Kidney glomerular epithelial cell (primary cell): ENCODE data around the gene MTG2.

Experiments used
- DNase-seq: peaks from one replicate; lab custom pipeline; 2025; lab: John Stamatoyannopoulos, UW

MTG2 gene

DNA sequence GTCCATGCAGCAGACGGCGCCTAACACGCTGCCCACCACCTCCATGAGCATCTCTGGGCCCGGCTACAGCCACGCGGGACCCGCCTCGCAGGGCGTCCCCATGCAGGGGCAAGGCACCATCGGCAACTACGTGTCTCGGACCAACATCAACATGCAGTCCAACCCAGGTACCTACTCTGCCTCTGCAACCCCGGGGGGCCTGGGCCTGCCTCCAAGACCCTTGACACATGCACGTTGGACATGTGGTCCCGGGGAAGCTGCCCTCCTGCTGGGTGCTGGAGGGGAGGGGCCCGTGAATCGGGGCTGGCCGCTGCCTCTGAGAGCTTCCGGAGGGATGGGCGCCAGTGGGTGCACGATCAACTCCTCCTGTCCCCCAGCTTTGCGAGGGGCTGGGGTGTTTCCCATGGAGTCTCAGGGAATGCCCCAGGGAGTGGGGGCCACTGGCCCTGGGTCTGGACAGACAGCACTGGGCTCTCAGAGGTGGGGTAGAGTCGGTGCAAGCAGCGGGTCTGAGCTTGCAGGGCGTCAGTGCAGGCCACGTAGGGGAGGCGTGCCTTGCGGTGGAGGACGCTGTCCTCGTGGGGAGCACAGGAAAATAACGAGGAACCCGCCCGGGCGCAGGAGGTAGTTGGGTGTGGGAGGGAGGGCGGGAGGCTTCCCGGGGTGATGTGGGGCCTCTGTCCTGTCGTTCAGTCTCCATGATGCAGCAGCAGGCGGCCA is 19.9 kb upstream of the MTG2 start:
- DNase-seq, result no peak

DNA sequence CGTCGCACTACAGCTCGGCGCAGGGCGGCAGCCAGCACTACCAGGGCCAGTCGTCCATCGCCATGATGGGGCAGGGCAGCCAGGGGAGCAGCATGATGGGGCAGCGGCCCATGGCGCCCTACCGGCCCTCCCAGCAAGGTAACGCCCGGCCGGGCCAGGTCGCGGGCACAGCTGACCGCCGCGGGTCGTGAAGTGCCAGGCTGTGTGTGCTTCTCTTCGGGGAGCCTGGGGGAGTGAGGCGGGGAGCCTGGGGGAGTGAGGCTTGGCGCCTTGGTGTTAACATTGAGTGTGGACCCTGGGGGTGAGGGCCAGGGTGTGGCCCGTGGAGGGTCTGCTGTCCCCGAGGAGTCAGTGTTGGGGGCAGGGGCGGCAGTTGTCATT is 19.4 kb upstream of the MTG2 start:
- DNase-seq, result no peak

DNA sequence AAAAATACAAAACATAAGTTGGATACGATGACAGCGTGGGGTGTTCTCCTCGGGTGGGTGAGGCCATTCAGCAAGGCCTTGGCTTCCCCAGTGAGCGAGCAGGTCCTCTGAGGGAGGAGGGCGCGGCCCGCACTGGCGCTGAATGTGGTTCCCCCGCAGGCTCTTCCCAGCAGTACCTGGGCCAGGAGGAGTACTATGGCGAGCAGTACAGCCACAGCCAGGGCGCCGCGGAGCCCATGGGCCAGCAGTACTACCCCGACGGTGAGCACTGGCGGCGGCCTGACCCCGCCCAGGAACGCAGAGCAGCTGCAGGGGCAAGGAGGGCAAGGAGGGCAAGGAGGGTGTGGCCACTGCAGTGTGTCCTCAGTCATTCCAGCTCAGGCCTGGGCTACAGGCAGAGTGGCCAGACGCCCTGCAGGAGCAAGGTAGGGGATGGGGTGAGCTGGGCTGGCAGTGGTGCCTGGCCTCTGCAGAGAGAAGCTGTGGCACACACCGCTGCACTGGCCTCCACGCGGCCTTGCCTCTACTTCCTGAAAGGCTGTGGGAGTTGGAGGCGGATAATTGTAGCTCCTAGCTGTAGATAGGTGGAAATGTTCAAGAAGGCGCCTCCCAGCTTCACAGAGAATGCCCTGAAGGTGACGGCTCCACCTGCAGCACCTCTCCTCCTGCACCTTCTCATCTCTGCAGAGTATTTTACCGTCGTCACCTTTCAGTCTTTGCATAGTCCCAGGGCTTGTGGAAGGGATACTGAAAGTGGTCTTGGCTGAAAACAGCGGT is 18.7 kb upstream of the MTG2 start:
- no peak for DNase-seq

DNA sequence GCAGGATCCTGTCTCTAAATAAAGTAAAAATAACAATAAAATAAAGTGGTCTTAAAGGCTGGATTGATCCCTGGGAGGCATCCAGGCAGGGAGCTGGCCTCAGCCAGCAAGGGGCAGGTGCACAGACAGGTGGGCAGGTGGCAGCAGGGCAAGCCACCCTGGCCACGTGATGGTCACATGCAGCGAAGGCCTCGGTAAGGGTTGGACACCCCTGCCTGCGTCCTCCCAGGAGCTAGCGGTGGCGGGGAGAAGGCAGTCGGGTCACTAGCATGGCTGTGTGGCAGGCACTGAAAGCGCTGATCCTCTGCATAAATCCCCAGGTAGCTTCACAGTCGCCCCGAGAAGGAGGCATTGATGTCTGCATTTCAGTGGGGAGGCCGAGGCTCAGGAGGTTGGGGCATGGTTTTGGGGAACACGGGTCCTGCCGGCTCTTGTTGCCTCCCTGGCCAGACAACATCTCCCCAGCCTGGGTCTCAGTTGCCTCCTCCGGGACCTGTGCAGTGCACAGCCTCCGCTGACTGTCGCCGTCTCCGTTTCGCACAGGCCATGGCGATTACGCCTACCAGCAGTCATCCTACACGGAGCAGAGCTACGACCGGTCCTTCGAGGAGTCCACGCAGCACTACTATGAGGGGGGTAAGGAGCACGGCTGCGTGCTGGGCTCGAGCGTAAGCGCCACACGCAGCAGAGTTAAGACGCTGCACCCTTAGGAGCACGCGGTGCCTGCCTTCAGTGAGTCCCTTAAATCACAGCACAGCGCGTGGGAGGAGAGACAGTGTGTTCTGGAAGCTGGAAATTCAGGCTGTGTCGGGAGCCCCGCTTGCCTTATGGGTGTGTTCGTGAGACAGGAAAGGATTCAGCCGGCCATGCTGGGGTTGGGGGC is 17.7 kb upstream of the MTG2 start:
- DNase-seq, result no peak

DNA sequence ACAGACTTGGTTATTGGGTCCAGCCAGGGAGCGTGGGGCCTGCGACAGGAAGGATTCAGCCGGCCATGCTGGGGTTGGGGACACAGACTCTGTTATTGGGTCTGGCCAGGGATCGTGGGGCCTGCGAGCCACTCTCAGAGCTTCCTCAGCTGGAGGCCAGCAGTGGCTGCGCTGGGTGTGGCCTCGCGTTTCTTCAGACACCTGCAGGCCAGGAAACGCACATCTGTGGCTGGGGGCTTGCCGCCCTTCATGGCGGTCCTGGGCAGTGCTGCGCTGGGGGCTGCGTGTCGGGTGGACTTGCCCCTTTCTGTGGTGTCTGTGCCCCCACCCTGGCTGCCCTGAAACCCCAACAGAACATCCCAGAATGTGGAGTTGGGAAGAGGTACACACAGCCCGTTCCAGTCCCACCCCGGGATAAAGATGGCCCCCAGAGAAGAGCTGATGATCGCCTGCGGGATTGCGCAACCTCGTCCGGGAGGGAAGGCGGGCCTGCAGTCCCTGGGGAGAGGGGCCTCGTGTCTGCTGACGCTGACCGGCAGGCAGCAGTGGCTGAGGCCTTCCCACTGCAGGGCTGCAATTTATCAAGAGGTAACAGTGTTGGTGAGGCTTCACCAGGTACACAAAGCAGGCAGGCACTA is 16.9 kb upstream of the MTG2 start:
- no peak for DNase-seq

DNA sequence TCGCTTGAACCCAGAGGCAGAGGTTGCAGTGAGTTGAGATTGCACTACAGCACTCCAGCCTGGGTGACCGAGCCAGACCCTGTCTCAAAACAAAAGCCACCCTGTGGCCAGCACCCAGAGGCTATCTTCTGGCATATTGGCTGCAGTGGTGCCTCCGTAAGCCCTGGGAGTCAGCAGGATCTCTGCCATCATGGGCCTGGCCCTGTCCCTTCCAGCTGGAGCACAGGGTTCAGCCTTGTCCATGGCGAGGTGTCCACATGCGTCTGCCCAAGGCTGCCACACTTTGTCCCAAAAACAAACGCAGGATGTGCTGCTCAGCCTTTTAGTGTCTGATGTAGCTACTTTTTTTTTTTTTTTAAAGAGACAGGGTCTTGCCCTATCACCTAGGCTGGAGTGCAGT is 15.4 kb upstream of the MTG2 start:
- no peak for DNase-seq

DNA sequence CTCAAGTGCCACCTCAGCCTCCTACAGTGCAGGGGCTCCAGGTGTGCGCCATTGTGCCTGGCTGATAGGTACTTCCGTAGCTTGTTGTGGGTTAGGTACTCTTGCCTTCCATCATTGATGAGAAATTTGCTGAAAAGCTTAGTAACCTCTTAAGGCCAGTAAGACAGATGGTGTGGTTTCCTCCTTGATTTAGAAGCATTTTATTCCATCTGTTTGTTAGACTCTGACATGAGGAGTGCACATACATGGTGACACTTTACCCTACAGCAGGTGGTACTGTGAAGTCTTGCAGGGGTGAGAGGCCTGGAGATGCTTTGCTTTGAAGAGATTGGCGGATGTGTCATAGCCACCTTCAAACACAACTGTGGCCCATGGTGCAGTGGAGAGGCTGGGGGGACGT is 14.8 kb upstream of the MTG2 start:
- DNase-seq, result no peak

DNA sequence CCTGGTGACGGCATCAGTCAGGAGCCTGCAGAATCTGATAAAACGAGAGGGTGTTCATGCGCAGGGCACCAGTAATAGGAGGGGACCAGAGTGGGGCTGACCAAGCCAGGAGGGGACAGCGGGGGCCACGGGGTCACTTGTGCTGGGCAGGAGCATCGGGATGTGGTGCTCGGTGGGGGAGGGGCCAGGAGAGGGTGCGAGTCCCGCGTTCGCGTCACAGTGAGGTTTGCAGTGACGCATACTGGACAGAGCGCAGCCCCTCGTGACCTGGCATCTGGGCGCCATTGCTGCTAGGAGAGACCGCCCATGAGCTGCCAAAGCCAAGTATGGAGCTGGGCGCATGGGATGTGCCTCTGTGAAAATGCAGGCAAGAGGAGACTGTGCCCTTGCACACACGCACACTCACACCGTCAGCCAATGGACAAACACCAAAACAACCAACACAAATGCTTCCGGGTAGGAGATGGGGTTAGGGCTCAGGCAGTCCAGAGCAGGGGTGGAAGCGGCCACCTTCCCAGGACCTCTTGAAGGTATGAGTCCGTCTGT is 13.9 kb upstream of the MTG2 start:
- no peak for DNase-seq

DNA sequence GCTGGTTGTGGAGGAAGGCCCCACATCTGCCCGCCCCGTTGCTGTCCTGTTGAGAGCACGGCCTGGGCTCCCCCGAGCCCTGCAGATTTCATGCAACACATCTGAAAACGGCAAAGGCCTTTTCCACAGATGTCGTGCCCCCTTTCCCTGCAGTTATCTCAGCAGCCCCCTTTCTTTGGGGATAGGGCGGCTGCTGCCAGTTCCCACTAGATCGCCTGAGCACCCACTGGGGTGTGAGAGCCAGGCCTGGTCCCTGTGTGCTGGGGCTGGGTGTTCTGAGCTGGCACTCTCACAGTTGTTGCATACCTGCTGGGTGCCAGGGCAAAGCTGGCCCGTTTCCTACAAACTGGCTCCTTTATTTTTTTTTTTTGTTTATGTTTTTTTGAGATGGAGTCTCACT is 12.3 kb upstream of the MTG2 start:
- no peak for DNase-seq

DNA sequence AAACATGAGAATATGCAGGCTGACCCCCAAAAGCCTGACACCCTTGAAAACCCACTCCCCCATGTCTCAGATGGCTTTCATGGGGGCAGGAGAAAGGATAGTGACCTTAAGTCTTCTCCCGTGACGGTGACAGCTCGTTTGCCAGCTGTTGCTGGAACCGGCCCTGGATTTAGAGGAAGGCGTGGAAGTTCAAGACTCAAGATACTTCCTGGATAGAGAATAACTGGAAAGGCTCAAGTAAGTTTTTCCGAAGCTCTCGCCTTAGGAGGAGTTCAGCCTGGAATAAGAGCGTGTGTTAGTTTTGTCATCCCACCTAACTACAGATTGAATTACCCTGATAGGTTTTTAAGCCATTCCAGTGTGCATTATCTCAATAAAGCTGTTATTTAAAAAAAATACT is 11.6 kb upstream of the MTG2 start:
- DNase-seq, result no peak

DNA sequence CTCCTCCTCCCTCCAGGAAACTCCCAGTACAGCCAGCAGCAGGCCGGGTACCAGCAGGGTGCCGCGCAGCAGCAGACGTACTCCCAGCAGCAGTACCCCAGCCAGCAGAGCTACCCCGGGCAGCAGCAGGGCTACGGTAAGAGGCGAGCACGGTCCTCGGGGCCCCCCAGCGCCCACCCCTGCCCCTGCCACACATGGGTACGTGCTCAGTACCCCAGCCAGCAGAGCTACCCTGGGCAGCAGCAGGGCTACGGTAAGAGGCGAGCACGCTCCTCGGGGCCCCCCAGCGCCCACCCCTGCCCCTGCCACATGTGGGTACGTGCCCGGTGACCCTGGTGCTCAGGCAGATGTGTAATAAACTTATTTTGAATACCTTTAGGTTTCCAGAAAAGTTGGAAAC is 10.2 kb upstream of the MTG2 start:
- DNase-seq, result no peak

DNA sequence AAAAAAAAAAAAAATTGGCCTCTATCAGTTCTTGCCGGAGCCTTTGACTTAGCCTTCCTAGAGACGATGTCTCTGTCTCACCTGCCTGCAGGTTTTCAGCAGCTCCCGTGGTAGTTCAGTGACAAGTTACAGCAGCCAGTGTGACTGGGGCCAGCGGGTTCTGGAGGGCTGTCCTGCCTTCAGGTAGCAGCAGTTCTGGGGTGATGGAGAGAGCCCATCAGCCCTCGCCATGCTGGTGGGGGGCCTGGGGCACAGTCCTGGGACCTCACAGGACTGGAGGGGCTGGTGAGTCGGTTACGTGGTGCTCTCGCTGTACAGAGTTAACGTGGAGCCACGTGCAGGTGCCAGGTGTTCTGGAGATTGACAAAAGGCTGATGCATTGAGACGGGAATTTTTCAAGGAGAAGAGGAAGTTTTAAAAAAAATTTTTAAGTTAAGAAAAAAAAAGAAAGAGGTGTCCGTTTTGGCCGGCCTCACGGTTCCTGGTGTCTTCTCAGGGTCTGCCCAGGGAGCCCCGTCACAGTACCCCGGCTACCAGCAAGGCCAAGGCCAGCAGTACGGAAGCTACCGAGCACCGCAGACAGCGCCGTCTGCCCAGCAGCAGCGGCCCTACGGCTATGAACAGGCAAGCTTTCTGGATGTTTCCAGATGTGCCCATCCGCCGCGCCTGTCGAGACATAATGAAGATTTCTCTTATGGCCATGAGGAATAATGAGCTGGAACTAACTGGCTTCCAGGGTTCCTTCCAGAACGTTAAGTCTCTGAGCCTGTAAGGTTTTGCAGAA is 8.6 kb upstream of the MTG2 start:
- no peak for DNase-seq

DNA sequence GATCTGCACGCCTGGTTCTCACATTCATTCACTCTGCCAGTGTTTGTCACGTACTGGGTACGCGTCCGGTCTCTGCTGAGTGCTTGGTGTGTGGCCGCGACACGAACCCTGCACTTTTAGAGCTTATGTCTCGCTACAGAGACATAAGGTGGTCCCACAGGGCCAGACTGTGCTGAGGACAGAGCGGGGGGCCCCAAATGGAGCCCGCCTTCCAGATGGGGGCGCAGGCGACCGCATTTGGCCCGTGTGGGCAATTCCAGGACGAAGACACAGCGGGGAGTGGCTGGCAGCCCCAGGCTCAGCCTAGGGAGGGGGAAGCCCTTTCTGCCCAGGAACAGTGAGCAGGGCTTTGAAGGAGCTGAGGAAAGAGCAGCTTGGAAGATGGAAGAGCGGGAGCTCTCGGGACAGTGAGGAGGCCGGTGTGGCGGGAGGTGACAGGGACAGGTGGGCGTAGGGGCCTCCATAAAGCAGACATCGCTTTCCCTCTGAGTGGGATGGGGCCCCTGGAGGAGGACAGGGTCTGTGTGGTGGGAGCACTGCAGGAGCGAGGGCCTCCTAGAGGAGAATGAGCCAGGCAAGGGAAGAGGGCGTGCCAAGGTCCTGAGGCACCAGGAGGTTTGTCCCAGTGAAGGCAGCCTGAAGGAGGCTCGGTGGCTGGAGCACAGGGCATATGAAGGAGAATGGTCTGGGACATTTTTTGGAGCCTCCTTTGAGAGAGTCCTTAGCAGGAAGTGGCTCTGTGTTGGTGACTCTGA is 7.8 kb upstream of the MTG2 start:
- DNase-seq, result no peak

DNA sequence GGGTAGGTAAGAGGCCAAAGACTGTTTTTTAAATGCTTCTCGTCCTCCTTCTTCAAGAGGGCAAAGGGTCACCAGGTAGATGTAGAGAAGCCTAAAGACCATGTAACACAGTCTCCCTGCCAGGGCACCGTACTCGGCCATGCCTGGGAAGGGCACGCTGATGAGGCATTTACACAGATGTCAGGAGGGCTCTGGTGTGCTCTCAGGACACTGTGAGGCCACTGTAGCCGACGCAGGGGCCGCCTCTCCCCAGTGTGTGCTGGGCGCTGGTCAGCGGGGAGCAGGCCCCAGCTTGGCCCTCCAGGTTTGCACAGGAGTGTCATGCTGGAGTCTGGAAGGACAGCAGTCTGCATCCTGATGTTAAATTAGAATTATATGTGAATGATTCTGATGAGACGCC is 7.1 kb upstream of the MTG2 start:
- DNase-seq, result no peak

DNA sequence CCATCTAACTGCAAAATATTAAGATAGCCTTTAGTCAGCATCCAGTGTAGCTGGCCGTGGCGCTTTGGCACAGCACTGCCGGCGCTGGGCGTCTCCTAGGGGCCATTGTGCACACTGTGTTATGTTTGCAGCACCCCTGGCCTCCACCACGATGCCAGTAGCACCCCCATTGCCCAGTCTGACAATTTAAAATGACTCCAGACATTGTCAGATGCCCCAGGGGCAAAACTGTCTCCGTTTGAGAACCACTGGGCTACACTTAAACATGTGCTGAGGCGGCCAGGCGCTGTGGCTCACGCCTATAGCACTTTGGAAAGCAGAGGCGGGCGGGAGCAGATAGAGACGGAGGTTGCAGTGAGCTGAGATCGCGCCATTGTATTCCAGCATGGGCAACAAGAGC is 6.0 kb upstream of the MTG2 start:
- no peak for DNase-seq

DNA sequence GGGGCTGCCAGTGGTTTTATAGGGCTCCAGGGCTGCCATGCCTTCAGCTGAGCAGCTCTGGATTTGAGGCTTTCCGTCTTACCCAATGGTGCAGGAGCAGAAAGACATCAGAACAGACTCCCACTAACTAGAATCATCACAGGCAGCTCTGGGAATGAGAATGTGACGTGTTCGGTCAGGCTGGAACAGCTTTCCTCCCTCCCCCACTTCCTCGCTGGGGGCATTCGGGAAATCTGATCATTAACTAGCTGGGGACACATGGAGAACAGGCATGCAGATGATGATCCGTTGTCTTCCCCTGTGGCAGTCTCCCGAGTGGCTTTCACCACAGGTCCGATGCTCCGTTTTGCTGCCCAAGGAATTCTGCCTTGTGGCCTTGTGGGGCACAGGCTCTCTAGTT is 5.5 kb upstream of the MTG2 start:
- DNase-seq, result no peak

DNA sequence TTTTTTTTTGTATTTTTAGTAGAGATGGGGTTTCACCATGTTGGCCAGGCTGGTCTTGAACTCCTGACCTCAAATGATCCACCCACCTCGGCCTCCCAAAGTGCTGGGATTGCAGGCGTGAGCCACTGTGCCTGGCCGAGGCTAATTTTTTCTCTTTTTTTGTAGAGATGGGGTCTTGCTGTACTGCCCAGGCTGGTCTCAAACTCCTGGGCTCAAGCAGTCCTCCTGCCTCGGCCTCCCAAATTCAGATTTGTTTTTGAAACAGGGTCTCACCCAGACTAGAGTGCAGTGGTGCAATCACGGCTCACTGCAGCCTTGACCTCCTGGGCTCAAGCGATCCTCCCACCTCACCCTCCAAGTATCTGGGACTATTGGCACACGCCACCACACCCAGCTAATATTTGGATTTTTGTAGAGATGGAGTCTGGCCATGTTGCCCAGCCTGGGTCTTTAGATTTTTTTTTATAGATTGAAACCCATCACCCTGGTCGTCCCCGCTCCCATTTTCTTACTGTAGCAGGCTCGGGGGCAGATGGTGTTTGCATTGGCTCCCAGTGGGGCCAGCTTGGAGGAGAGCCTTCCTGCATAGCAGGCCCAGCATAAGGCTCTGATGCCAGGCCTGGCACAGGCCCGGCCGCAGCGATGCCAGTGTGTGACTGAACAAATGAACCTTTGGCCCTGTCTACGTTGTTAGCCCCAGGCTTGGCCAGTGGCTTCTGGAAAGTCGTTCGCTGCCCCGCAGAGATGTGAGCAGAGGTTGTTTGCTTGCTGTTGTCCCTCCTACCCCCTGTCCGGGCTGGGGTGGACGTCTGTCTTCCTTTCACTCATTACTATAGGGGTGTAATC is 4.3 kb upstream of the MTG2 start:
- no peak for DNase-seq

DNA sequence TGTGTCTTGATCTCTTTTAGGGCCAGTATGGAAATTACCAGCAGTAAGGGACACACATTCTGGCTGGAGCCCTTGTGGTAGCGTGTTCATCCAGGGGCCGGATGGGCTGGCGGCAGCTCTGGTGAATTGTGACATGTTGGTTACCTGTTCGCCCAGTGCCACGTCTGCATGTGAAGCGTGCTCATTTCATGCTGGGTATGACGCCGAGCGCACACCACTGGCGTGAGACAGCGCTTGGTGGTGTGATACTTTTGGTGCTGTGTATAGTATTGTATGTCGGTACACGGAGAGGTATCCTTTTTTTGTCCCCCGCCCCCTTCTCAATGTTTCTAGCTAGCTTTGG is 3.7 kb upstream of the MTG2 start:
- DNase-seq, result no peak

DNA sequence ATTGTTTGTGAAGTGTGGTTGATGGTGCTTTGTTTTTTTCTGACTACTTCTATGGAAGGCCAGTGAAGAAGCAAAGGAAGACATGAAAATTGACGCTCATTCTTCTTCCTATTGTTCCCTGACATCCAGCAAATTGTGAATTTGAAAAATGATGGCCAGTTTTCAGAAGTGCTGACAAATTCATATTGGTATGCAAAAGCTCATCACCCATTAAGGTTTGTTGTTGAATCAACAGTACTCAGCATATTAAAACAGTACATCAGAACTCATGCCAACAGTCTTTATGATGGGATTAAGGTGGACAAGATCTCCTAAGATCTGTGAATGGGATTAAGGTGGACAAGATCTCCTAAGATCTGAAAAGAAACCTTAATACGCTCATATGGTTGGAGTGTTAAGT is 1.0 kb upstream of the MTG2 start:
- no peak for DNase-seq
